Activated T-helper 1 cell treated with anti-CD3 and anti-CD28 coated beads, Interleukin-12 subunit alpha, Interleukin-12 subunit beta, Interleukin-2, Interleukin-4 antibody, amounts not matched to agents 30 ng/mL and 10 ng/mL and 1 ng/mL, durations not matched to agents 14 hours and 24 hours and 36 hours (primary cell): ENCODE results near the gene ZNF800. TPM values are rescaled to one million over a fixed set of nuclear protein-coding genes. Genes with fewer than 3 reads are reported as not detected.
"Not testable (repeated sequence)": the region's sequence is repeated elsewhere in the genome, so short reads cannot be mapped to it uniquely, and the experiment has no call there.

ENCODE experiments used
- DNase-seq: peaks from one replicate; pipeline ENCODE4 v3.0.0; 2021; ENCODE audit warnings: low spot score
- H3K27ac Mint-ChIP-seq: one replicate; pipeline ENCODE4 v1.8.0; 2021; ENCODE audit warnings: mild to moderate bottlenecking, mixed read lengths
- H3K27me3 Mint-ChIP-seq: one replicate; pipeline ENCODE4 v1.8.0; 2022; ENCODE audit warnings: mild to moderate bottlenecking, moderate library complexity, mixed read lengths; ENCODE audit not compliant: insufficient read depth
- H3K36me3 Mint-ChIP-seq: one replicate; pipeline ENCODE4 v1.8.0; 2021; ENCODE audit warnings: low read depth, mixed read lengths
- H3K4me1 Mint-ChIP-seq: one replicate; pipeline ENCODE4 v1.8.0; 2021; ENCODE audit warnings: low read depth, mixed read lengths
- H3K4me3 Mint-ChIP-seq: one replicate; pipeline ENCODE4 v1.8.0; 2021; ENCODE audit warnings: mild to moderate bottlenecking, moderate library complexity, mixed read lengths
- H3K9me3 Mint-ChIP-seq: one replicate; pipeline ENCODE4 v1.8.0; 2021; ENCODE audit warnings: mixed read lengths
- intact Hi-C: fragments of 100-400 bp; cut with micrococcal nuclease; formaldehyde crosslinking; loops from one replicate; pipeline ENCODE4 v1.15.1; 2024
- total RNA-seq: library from RNA; stranded (reverse); gene quantifications from 2 replicates; pipeline ENCODE4 v1.2.3, GENCODE V29; 2022

The ZNF800 gene
- total RNA-seq, 1 donor from 2014 or later: 39.1 TPM

GRCh38 chr7:127411176-127411575 lies 18.7 kb upstream of the ZNF800 start:
- Mint-ChIP-seq H3K27me3 (peaks cover 22% of the 10 kb centered on the region), H3K9me3 (no peaks in the 10 kb centered on the region), H3K4me1 (peaks cover 30% of the 10 kb centered on the region), H3K36me3 (peaks cover 5% of the 10 kb centered on the region), H3K27ac (no peak overlapping the region), H3K4me3 (no peak overlapping the region)
- no peak for DNase-seq
- intact Hi-C loops: loop anchor here (5.0 to 10.0 kb wide), 2 partner anchors 34 to 444 kb away; no protein-coding TSS in a partner anchor

DNA sequence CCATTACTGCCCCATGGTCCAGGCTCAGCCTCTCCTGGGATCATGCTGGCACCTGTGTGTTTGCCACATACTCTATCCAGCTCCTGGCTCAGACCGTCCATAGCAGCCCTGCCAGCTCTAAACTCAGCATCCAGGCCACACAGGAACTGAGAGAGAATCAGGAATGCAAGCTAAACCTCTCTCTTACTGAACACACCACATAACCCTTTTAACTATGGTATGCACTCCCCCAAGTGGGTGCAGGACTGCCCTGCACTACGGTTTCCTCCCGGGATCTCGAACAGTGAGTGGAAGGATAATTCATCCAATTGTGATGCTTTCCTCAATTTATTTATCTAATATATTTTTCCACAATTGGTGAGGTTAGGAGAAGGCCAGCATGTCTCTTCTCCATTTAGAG lies 17.1 kb upstream of the ZNF800 start:
- H3K9me3 Mint-ChIP-seq: no peaks in the 10 kb centered on the region
- peaks cover 5% of the 10 kb centered on the region for H3K36me3 Mint-ChIP-seq
- H3K27ac Mint-ChIP-seq: no peak overlapping the region
- no peak for DNase-seq
- no peak overlapping the region for H3K4me3 Mint-ChIP-seq
- peaks cover 23% of the 10 kb centered on the region for H3K4me1 Mint-ChIP-seq
- intact Hi-C loops: loop anchor here (5.0 to 10.0 kb wide), 2 partner anchors 32 to 445 kb away; no protein-coding TSS in a partner anchor
- peaks cover 22% of the 10 kb centered on the region for H3K27me3 Mint-ChIP-seq

DNA sequence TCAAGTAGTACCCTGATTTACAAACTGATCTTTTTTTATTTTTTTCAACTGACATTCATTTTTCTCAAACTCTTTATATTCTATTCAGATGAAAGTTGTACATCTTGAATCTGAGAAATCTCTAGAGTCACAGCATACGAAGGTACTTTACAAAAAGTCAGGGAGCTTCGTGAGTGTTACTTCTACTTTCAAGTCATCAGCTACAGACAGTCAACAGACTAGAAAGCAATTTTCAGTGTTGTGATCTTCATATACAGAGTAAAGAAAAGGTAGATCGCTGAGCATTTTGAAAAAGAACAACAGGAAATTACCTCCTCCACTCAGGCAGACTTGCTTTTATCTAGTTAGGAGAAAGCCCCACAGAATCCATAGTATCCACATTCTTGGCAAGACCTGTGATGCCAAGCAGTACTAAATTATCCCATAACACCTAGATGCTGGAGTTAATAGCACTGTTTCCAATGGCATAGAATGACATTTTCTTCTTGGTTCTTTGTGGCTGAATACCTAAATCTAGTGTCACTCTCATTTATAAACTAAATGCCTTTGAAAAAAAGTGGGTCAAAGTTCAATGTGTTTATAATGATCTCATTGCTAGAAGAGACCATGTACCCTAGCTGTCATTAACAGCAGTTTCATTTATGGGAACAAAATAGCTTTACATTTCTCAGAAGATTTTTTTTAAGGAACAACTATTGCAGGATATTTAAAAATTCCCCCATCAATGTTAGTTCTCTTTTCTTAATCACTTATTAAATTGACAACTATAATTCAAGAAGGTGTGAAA lies 12.0 kb upstream of the ZNF800 start:
- DNase-seq: no peak
- Mint-ChIP-seq H3K4me1 (peaks cover 12% of the 10 kb centered on the region), H3K27ac (no peak overlapping the region), H3K27me3 (peaks cover 15% of the 10 kb centered on the region), H3K36me3 (no peaks in the 10 kb centered on the region), H3K9me3 (no peaks in the 10 kb centered on the region), H3K4me3 (no peak overlapping the region)
- intact Hi-C loops: loop anchor here (1.0 kb wide), 2 partner anchors 9 to 11 kb away; no protein-coding TSS in a partner anchor

GRCh38 chr7:127396184-127396583 lies 3.7 kb upstream of the ZNF800 start:
- Mint-ChIP-seq H3K4me3 (no peak overlapping the region), H3K36me3 (peaks cover 4% of the 10 kb centered on the region), H3K4me1 (peaks cover 26% of the 10 kb centered on the region), H3K9me3 (no peaks in the 10 kb centered on the region), H3K27me3 (peaks cover 16% of the 10 kb centered on the region), H3K27ac (no peak overlapping the region)
- DNase-seq: no peak
- intact Hi-C loops: no loop called here

DNA sequence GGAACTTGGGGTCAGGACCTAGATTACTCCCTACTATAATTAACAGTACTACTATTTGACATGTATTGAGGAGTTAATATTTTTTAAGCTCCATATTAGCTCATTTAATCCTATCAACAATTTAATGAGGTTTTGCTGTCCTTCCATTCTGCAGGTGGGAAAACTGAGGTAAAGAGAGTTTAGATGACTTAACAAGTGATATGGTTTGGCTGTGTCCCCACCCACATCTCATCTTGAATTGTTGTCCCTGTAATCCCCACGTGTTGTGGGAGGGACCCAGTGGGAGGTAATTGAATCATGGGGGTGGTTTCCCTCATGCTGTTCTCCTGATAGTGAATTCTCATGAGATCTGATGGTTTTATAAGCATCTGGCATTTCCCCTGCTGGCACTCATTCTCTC lies 2.6 kb upstream of the ZNF800 start:
- intact Hi-C loops, H3K27ac Mint-ChIP-seq, H3K9me3 Mint-ChIP-seq, DNase-seq, H3K4me3 Mint-ChIP-seq: not testable (repeated sequence)
- Mint-ChIP-seq H3K27me3 (peaks cover 16% of the 10 kb centered on the region), H3K36me3 (peaks cover 14% of the 10 kb centered on the region), H3K4me1 (peaks cover 37% of the 10 kb centered on the region)

DNA sequence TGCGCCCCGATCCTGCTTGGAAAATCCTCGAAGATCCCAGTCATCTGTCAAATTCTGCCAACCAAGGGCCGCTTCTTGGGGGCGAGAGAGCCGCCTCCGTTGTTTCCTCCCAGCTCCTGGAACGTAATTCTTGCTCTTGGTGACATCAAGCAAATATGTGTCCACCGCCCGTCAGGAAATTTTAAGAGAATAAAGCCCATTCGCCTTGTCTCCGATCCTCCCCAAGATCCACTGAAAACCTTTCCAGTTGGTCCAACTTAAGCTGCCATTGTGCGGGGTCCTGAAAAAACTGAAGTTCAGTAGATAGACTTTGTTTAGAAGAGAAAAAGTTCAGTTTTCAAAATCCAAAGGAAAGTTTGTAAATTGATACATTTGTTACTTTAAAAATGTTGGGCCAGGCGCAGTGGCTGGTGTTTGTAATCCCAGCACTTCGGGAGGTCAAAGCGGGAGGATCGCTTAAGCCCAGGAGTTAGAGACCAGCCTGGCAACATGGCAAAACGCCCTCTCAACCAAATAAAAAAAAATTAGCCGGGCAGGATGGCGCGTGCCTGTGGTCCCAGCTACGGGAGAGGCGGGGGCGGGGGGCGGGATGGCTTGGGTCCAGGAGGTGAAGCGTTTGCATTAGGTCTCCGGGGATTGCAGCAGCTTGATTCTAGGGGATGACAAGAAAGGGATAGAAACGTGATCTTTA lies 1.0 kb upstream of the ZNF800 start:
- Mint-ChIP-seq H3K27me3 (peaks cover 9% of the 10 kb centered on the region), H3K27ac (peak overlapping the region; percentile 87), H3K36me3 (peaks cover 26% of the 10 kb centered on the region), H3K4me1 (peaks cover 53% of the 10 kb centered on the region), H3K9me3 (no peaks in the 10 kb centered on the region), H3K4me3 (peak overlapping the region; percentile 87)
- intact Hi-C loops: loop anchor here (1.0 to 5.0 kb wide), 9 partner anchors 11 to 1064 kb away; partner anchors contain the start of genes ARF5, GRM8, HILPDA and IMPDH1
- no peak for DNase-seq

GRCh38 chr7:127392182-127392565 lies 334 bp downstream of the ZNF800 start:
- Mint-ChIP-seq H3K4me3 (peak overlapping the region; percentile 88), H3K27me3 (peaks cover 6% of the 10 kb centered on the region), H3K4me1 (peaks cover 61% of the 10 kb centered on the region), H3K27ac (peak overlapping the region; percentile 95), H3K9me3 (no peaks in the 10 kb centered on the region), H3K36me3 (peaks cover 37% of the 10 kb centered on the region)
- intact Hi-C loops: loop anchor here (1.0 to 5.0 kb wide), 5 partner anchors 43 to 1065 kb away; partner anchors contain the start of genes GRM8, HILPDA, IMPDH1 and SND1
- DNase-seq: peak; percentile 63

DNA sequence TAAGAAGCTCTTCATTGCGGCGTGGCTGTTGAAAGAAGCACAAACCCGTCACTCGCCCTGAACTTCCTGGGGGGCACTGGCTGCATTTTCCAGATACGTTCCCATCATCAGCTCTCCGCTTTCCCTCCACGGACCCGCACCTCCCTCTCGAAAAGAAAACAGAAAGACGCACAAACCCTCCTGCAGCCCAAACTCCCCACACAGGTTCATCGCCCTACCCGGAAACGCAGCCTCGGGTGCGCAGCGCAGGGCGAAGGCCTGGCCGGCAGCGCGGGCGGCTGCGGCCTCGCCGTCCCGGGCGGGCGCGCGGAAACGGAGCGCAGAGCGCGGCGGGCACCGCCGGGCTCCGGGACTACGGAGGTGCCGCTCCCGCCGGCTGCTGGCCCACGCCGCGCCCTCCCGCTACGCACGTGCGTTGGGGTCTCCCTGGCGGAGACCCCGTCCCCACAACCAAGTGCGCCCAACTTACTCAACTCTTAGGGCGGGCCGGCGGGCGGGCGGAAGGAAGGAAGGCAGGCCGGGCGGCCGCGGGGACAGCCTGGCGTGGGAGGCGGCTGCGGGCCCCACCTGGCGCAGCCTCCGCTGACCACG lies 822 bp downstream of the ZNF800 start:
- Mint-ChIP-seq H3K27ac (peak overlapping the region; percentile 97), H3K4me1 (peaks cover 61% of the 10 kb centered on the region), H3K27me3 (peaks cover 6% of the 10 kb centered on the region), H3K36me3 (peaks cover 39% of the 10 kb centered on the region), H3K9me3 (no peaks in the 10 kb centered on the region), H3K4me3 (peak overlapping the region; percentile 95)
- peak; percentile 56 for DNase-seq
- intact Hi-C loops: loop anchor here (1.0 to 5.0 kb wide), 5 partner anchors 43 to 1066 kb away; partner anchors contain the start of genes GRM8, HILPDA, IMPDH1 and SND1

DNA sequence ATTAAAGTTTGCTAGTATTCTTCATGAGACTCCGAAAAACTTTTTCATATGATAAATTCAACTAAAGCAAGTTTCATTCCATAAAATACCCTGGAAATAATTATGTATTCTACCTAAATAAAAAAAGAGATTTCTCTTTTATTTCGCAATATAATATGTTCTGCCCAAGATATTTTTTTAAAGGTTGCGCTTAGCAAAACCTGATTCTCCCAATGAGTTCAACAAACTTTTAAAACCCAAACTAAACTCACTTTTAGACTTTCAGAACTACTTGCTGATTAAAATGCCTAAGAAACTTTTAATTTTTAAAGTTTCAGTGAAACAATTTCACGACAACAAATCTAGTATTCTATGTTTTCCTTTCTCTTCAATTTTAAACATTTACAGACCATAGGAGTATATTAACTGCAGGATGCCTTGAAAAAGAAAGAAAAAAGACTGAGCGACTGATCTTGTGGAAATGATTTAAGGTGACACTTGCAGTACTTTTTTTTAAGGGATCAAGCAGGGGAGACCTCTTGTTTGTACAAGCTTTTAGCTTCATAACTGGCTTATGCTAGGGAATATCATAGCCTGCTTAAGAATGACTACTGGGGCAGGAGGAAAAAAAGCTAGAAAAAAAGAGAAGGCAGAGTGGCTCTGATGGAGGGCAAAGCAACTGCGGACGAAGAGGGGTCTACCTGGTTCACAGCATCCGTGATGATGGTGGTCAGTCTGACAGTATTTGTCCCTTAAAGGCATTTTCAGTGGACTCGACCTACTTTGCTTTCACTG lies 1.5 kb downstream of the ZNF800 start:
- peak overlapping the region; percentile 97 for H3K27ac Mint-ChIP-seq
- H3K27me3 Mint-ChIP-seq: peaks cover 6% of the 10 kb centered on the region
- no peak for DNase-seq
- intact Hi-C loops: loop anchor here (5.0 kb wide), 3 partner anchors 139 to 1066 kb away; partner anchors contain the start of genes GRM8, HILPDA and IMPDH1
- H3K36me3 Mint-ChIP-seq: peaks cover 39% of the 10 kb centered on the region
- peaks cover 61% of the 10 kb centered on the region for H3K4me1 Mint-ChIP-seq
- no peaks in the 10 kb centered on the region for H3K9me3 Mint-ChIP-seq
- peak overlapping the region; percentile 95 for H3K4me3 Mint-ChIP-seq

DNA sequence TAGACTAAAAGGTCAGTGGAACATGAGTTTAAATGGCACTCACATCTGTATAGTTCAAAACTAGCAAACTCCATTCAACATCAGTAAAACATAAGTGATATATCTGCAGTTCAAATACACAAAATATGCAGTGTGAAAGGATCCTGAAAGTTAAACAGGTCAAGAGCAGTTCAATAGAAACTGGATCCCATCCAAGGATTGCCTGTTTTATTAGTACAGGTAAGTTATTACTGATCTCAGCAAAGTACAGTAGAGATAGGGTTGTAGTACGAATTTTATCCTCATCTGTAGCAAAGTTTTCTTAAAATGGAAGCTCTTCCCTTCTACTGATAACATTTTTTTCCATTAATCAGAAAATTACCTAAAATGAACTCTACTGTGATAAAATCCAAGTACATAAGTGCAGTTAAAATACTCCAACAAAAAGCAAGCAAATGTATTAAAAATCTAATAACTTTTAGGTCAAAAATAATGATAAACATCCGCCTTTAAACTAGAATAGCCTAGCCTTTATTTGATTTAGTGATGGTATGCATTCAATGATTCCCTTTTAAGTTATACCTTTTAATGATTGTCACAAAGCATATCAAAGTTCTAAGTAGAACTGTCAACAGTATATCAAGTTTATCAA lies 2.2 kb downstream of the ZNF800 start:
- DNase-seq: no peak
- peak overlapping the region; percentile 95 for H3K4me3 Mint-ChIP-seq
- peaks cover 3% of the 10 kb centered on the region for H3K27me3 Mint-ChIP-seq
- H3K27ac Mint-ChIP-seq: no peak overlapping the region
- H3K4me1 Mint-ChIP-seq: peaks cover 61% of the 10 kb centered on the region
- H3K36me3 Mint-ChIP-seq: peaks cover 40% of the 10 kb centered on the region
- intact Hi-C loops: loop anchor here (5.0 kb wide), 3 partner anchors 138 to 1067 kb away; partner anchors contain the start of genes GRM8, HILPDA and IMPDH1
- H3K9me3 Mint-ChIP-seq: no peaks in the 10 kb centered on the region

GRCh38 chr7:127389321-127389720 lies 3.2 kb downstream of the ZNF800 start:
- no peaks in the 10 kb centered on the region for H3K27me3 Mint-ChIP-seq
- H3K4me1 Mint-ChIP-seq: peaks cover 60% of the 10 kb centered on the region
- H3K9me3 Mint-ChIP-seq: no peaks in the 10 kb centered on the region
- DNase-seq: no peak
- H3K36me3 Mint-ChIP-seq: peaks cover 44% of the 10 kb centered on the region
- no peak overlapping the region for H3K27ac Mint-ChIP-seq
- H3K4me3 Mint-ChIP-seq: peak overlapping the region; percentile 8
- intact Hi-C loops: no loop called here

DNA sequence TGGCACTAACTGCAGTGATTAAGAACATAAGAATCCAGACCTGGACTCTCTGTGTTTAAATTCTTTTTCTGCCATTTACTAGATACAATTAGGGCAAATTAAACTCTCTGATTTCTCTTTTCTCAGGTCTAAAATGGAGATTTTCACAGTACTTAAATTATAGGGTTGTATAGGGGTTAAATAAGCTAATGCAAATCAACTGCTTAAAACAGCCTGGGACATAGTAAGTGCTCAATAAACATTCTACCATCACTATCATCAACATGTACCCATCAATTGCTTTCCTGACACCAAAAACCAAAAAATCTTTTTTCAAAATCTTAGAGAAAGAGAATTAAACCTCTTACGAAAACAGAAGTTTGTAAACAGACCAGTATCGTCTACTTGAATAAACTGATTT lies 4.5 kb downstream of the ZNF800 start:
- Mint-ChIP-seq H3K4me1 (peaks cover 59% of the 10 kb centered on the region), H3K27ac (no peak overlapping the region), H3K27me3 (no peaks in the 10 kb centered on the region), H3K4me3 (no peak overlapping the region), H3K9me3 (no peaks in the 10 kb centered on the region), H3K36me3 (peaks cover 44% of the 10 kb centered on the region)
- intact Hi-C loops: no loop called here
- DNase-seq: no peak
